ENCODE results near the gene SRRM2.
A peak's percentile ranks its signal among the peaks of the same experiment; 100 is the strongest.
"Not testable (repeated sequence)": the region's sequence is repeated elsewhere in the genome, so short reads cannot be mapped to it uniquely, and the experiment has no call there.

The SRRM2 gene

DNA sequence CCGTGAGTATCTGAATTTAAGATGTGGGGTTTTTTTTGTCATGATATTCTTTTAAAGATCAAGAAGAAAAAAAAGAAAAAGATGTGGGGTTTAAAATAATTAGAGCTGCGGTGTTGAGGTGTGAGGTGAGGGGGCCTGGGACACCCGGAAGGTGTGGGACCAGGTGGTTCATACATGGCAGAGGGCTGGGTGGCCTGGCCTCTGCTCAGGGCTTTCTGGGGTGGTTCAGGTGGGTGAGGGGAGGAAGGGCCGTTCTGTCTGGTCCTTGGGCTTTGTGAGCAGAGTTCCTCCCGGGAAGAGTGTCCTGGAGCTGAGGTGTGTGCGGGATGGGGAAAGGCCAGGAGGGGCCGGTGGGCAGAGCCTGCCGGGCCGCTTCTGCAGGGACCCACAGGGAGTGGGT lies 37.4 kb upstream of the SRRM2 start:
- no peak for DNase-seq (ENCODE audit: low spot score)

DNA sequence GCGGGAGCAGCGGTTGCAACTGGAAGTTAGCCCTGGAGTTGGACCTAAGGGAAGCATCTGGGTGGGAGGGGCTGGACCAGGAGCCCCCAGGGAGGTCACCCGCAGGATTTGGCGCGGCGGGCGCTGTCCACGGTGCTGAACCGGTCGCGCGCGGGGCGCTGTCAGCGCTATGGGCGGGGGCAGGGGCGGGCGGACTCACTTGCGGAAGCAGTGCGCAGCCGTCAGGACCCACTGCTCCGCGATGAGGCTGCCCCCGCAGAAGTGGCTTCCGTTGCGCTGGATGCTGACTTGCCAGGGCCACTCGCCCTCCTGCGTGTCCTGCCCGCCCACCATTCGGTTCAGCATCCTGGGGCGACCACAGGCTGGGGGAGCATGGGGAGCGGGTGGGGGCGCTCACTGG lies 36.9 kb upstream of the SRRM2 start:
- DNase-seq (ENCODE audit: low spot score), result peak; percentile 12

DNA sequence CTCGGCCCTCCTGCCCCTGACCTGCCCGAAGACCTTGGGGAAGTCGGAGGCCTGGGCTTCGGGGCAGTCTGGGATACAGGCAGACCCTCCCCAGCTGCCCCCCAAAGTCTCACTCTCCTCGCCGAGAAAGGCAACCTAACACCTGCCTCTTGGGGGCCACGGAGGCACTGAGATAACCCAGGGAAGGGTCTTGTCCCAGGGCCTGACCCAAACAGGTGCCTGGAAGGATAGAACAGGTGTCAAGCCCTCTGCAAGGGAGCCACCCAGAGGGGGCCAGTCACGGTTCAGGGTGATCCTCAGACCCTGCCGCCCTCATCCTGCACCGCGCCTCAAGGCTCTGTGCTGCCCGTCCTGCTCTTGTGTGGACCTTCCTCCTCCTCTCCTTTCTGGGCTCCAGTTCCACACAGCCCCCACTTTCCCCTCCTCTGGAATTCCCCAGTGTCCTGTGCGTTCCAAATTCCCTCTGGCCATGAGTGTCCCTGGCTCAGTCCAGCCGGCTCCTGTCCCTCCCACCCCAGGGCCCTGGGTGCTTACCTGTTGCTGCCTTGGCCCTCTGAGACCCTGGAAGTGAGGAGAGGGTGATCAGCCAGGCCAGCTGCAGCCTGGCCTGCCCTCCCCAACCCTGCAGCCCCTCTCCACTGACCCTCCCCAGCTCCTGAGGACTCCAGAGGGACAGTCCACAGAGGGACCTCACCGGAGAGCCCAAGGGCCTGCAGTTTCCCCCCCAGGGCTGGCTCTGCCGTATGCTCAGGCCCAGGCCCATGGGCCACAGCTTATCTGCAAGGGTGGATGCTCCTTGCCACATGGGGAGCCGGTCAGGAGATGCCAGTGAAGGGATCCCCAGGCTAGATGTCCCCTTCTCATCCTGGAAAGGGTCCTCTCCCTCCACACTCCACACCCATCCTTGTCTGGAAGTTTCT lies 36.2 kb upstream of the SRRM2 start:
- no peak for DNase-seq (ENCODE audit: low spot score)

DNA sequence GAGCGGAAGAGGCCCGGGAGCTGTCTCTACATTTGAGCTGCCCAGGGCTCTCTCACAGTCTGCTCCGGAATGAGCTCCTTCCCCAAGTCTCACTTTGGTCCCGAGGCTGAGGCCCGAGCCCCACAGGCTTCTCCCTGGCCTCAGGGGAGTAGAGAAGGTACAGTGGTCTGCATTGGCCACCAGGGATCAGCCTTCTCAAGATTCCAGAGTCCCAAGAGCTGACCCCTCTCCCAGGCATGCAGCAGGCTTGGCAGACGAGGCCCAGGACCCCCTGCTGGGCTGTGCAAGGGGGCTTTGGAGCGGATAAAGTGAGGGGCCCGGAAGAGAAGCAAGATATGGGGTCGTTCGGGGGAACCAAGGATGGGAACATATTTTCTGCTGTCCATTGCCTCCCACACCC lies 35.5 kb upstream of the SRRM2 start:
- DNase-seq (ENCODE audit: low spot score), result no peak

DNA sequence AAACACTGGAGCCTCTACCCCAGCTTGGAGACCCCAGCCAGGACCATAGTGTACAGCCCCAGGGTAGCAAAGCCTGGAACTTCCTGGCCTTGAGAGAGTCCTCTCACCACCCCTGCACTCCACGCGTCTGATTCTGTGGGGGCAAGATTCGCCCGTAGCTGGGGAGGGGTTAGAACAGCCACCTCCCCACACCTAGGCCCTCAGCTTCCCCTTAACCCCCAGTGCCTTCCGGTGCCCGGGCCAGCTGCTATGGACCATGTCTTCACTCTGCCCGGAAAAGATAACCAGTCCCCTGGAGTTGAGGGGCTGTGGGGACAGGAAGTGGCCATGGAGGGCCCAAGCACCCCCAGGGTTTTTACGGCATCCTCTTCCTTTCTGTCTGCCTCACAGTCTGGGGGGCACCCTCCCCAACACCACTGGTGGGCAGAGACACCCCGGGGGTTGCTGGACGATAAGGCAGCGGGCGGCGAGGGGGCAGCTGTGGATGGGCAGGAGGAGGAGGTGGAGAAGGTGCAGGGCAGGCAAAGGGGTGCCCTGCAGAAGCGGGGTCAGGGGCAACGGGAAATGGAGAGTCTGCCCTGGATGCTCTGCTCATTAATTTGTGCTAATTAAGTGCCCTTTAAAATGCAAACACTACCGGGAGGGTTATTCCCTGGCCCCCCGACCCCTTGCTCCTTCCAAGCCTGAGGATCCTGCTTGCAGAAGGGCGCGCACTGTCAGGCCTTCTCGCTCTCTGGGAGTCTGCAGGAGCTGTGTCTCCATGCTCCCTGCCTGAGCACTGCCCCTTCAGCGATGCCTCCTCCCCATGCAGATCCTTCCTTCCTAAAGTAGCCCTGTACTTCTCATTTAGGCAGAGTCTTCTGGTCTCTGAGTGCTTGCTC lies 34.8 kb upstream of the SRRM2 start:
- DNase-seq (ENCODE audit: low spot score), result no peak

DNA sequence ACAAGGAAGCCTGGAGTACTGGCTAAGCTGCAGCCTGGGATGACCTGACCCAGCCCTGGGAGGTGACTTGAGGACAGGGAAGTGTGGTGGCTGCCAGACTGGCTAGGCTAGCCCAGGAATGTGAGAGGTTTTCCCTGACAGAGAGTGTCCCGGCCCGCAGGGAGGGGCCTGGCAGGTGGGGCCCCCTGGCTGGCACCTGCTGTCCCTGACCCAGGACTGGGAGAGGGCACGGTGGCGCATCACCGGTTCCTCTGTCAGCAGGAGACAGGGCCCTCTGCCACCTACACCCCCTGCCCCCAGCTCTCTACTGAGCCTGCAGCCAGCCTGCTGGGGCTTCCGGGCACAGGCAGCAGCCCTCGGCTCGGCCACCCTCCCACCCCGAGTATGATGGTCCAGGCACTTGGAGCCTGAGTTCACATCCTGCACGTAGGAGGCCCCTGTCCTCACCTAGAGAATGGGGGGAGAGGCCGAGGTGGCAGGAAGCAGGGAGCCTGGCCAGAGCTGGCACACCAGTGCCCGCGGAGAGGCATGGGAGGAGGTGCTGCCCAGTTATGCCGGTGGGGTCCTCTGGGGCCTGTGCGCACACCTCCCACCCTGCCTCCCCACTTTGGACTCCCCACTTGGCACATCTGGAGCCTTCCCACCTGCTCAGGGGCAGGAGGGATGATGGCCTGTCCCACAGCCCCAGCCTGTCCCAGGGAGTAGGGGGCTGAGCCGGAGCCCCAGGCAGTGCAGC lies 32.9 kb upstream of the SRRM2 start:
- no peak for DNase-seq (ENCODE audit: low spot score)

DNA sequence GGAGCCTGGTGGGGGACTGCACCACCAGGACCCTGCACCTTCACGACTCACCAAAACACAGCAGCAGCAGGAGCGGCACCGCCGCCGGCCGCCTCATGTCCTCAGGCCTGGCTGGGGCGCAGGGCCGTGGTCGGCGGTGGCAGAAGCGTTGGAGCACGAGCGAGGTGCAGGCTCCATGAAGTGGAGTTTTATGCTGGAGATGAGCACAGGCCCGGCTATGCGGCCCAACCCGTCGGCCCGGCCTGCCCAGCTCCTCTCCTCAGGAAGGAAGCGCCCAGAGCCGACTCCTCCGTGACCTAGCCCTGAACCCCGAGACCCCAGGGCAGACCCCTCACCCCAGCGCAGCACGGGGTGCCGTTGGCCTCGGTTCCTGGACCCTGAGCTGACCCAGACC lies 32.4 kb upstream of the SRRM2 start, which contains the start of gene PRSS27:
Gene PRSS27, minus strand, starts transcription at position 161 of the 394 bp plus-strand sequence. Its CDS starts 64 bp downstream, at position 97.
- DNase-seq (ENCODE audit: low spot score), result no peak

DNA sequence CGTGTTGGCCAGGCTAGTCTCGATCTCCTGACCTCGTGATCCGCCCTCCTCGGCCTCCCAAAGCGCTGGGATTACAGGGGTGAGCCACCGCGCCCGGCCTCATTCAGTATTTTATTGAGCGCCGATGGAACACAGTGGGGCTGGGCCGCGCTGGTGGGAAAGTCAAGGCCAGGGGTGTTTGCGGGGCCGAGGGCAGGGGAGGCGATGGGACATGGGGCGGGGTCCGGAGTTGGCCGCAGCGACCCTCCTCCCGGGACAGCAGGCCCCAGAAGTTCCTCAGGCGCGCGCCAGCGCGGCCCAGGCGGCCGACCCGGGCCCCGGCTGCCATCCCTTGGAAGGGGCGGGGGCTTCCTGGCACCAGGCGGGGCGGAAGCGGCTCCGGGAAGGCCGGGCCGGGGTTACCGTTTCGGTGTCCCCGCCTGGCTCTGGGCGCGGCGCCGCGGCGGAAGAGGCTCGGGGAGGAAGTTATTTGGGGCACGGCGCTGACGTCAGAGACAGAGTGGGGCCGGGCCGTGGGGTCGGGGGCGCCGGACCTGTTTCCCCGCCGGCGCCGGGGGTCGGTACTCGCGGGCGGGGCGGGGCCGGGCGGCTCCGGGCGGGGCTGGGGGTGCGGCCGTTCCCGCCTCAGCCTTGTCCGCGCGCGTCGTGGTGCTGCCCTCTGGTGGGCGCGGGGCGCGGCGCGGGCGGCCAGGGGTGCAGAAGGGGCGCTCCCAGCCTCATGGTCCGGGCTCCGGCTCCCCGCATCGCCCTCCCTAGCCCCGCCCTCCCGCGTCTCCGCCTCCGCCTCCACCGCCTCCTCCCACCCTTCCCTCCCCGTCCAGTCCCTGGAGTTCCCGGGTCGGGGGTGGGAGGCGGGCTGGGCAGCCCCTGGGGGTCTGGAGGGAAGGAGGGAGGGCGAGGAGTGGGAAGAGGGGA lies 31.5 kb upstream of the SRRM2 start:
- DNase-seq (ENCODE audit: low spot score), result peak; percentile 65

DNA sequence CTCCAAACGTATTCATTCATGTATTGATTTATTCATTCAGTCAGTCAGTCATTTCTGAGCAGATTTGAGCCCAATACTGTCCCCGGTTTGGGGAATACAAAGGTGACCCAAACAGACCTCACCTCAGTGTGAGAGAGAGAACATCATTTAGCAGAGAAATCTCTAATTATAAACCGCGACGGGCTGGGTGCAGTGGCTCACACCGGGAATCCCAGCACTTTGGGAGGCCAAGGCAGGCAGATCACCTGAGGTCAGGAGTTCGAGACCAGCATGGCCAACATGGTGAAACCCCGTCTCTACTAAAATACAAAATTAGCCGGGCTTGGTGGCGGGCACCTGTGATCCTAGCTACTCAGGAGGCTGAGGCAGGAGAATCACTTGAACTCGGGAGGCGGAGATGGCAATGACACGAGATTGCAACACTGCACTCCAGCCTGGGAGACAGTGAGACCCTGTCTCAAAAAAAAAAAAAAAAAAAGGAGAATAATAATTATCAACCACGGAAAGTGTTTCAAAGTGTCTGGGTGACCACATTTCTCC lies 30.7 kb upstream of the SRRM2 start:
- DNase-seq (ENCODE audit: low spot score), result not testable (repeated sequence)

DNA sequence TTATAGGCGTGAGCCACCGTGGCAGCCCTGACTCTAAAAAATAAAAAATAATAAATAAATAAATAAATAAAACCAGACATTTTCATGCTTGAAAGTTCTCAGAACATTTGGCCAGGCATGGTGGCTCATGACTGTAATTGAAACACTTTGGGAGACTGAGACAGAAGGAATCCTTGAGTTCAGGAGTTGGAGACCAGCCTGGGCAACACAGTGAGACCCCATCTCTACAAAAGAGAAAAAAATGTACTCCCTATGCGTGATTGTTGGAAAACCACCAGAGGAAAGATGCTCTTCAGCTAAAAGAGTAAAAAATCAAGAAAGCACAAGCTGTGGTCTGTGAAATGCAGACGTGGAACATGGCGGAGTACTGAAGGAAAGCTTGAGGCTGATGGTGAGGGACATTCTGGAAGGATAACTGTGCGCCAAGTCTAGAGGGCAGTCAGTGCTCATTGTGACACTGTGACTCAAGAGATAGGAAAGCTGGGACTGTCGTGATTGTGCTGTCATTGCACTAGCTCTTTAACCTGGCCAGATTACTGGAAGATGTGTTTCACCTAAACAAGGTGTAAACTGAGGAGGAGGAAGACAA lies 28.3 kb upstream of the SRRM2 start:
- DNase-seq (ENCODE audit: low spot score), result no peak

DNA sequence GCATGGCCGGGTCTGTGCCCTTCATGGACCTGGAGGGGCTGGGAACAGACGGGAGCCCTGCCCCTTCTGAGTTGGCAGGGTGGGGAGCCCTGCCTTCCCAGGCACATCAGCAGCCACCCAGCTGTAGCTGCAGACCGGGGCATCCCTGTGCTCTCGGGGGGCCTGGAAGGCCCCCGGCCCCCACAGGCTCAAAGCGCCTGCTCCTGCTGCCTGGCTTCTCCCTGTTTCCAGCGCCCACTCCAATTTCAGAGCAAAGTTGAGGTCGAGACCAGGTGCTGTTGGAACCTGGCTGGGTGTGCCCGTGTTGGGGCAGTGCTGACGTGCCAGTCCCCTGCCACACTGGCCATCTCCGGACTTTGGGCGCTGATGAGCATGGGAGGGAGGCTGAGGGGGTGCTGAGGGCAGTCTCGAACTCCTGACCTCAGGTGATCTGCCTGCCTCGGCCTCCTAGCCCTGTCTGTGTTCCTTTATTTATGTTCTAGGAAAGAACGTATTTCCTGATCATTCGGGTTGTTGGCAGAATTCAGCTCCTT lies 27.6 kb upstream of the SRRM2 start:
- DNase-seq (ENCODE audit: low spot score), result no peak

DNA sequence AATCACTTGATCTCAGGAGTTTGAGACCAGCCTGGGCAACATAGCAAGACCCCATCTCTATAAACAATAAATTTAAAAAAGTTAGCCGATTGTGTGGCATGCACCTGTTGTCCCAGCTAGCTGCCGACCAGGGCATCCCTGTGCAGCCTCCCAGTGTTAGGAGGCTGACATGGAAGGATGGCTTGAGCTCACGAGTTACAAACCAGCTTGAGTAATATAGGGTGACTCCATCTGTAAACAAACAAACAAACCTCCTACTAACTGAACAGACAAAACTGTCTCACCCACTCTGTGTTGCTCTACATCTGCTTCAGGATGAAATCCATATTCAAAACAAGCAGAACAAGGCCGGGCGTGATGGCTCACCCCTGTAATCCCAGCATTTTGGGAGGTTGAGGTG lies 25.5 kb upstream of the SRRM2 start:
- no peak for DNase-seq (ENCODE audit: low spot score)

DNA sequence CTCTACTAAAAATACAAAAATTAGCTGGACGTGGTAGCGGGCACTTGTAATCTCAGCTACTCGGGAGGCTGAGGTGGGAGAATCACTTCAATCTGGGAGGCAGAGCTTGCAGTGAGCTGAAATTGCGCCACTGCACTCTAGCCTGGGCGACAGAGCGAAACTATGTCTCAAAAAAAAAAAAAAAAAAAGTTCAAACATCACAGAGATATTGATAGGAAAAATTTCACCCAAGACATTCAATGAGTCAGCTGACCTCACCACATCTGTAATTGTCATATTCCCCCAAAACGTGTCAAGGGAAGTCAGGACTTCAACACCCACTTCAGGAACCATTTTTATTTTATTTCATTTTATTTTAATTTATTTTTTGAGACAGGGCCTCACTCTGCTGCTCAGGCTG lies 24.4 kb upstream of the SRRM2 start:
- DNase-seq (ENCODE audit: low spot score), result no peak

DNA sequence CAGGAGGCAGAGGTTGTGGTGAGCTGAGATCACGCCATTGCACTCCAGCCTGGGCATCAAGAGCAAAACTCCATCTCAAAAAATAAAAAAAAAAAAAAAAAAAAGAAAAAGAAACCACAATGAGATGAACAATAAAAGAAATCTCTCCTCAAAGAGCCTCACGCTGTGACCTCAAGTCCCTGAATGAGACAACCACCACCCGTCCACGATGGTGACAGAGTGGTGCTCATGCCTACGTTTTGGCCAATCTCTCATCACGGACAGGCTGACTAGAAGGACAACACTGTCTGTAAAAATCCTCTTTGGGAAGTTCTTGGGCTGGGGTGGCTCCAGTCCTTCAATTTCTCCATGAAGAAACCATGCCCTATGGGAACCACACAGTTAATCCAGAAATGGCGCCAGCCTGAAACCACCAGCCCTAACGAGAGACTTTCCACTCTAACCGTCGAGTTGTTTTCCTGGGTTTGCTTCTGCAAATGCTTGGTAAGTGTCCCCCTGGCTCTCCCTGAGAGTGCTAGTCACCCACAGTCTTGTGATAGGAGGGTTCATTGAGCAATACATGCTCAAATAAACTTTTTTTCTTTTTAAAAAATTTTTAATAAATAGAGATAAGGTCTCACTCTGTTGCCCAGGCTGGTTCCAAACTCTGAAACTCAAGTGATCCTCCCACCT lies 17.5 kb upstream of the SRRM2 start:
- no peak for DNase-seq (ENCODE audit: low spot score)

DNA sequence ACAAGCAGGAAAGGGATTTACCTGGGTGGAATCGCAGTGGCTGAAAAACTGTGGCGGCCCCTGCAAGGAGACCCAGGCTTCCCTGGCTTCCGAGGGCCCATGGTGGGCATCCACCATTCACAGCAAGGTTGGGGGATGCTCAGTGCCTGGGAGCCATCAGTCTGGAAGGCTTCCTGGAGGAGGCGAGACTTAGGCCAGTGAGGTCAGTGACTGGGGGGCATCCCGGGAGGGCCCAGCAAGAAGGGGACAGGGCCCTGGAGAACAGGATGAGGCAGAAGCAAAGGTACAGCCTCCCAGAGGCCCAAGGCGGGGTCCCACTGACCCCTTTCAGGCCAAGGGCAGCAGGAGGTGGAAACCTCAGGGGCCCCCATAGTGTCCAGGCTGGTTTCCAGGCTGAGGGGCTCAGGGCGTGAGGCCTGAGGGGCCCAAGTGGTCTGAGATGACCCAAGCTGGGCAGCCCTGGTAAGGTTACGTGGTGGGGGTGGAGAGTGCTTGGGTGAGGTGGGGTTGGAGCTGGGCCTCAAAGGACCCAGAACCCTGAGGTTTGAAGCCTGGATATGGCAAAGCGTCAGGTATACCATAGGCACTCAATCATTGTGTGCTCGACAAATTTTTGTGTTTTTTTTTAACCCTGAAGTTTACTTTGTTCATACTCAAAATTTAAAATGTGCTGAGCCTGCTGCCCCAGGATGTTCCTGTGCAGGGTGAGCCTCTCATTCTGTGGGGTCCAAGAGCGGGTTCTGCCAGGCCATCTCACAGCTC lies 15.8 kb upstream of the SRRM2 start:
- no peak for DNase-seq (ENCODE audit: low spot score)

DNA sequence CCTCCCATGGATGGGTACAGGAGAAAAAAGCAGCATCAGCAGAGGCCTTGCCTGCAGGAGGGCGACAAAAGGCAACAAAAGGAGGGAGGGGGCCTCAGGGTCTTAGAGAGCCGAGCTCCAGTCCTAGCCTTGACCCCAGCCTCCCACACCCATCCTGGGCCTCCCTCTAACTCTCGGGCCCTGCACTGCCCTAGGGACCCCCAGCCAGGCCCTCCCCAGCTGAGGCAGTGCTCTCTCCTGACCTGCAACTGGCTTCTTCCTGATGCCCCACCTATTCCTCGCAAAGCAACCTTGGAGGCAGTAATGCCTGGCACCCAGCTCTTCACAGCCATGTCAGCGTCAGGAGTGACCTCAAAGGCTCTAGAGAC lies 15.2 kb upstream of the SRRM2 start:
- DNase-seq (ENCODE audit: low spot score), result no peak

DNA sequence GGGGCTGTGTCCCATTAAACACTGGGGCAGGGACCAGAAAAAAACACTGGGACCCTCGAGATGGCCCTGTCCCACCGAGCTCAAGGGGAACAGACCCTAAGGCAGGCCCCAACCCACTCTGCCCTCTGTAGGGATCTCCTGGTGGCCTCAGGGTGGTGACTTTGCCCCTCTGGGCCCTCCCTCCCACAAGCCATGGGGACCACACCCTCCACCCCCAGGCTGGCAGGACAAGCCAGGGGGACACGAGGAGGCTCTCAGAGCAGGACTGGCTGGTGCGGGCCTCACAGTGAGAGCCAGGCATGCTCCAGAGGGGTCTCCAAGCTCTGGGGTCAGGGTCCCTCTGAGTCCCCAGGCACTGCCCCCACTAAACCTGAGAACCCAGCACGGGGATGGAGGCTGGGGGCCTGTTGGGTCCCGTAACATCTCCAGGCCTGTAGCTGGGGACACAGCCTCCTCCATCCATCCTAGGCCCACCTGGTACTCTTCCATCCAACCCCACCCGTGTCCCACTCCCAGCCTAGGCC lies 14.5 kb upstream of the SRRM2 start:
- no peak for DNase-seq (ENCODE audit: low spot score)

DNA sequence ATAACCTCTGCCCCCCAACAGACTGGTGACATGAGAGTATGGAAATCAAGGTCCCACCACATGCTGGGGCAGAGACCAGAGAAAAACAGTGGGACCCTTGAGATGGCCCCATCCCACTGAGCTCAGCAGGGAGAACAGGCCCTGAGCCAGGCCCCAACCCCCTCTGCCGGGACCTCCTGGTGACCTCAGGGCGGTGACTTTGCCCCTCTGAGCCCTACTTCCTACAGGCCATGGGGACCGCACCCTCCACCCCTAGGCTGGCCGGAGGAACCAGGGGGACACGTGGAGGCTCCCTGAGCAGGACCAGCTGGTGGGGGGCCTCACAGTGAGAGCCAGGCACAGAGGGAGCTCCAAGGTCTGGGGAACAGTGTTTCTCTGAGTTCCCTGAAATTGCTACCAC lies 13.8 kb upstream of the SRRM2 start:
- DNase-seq (ENCODE audit: low spot score), result no peak
